Type B pancreatic cell (in vitro differentiated cells): ENCODE measurements around the gene SLC18A2. TPM values are rescaled to one million over a fixed set of nuclear protein-coding genes. Genes with fewer than 3 reads are reported as not detected.

Experiments
- DNase-seq: peaks from one replicate; pipeline ENCODE4 v3.0.0; 2021; ENCODE audit warnings: mixed read lengths; ENCODE audit not compliant: unreplicated experiment; ENCODE audit errors: extremely low spot score
- H3K27ac Mint-ChIP-seq: 2 replicates; pipeline ENCODE4 v1.8.0; 2021; ENCODE audit warnings: mild to moderate bottlenecking, mixed read lengths
- H3K27me3 Mint-ChIP-seq: 2 replicates; pipeline ENCODE4 v1.8.0; 2021; ENCODE audit warnings: mixed read lengths
- H3K36me3 Mint-ChIP-seq: 2 replicates; pipeline ENCODE4 v1.8.0; 2021; ENCODE audit warnings: mixed read lengths
- H3K4me1 Mint-ChIP-seq: one replicate; pipeline ENCODE4 v1.8.0; 2021; ENCODE audit warnings: mixed read lengths; ENCODE audit not compliant: unreplicated experiment
- H3K4me3 Mint-ChIP-seq: 2 replicates; pipeline ENCODE4 v1.8.0; 2021; ENCODE audit warnings: mild to moderate bottlenecking, mixed read lengths
- H3K9me3 Mint-ChIP-seq: 2 replicates; pipeline ENCODE4 v1.8.0; 2021; ENCODE audit warnings: mixed read lengths
- total RNA-seq: library from RNA; stranded (reverse); gene quantifications from 2 replicates; pipeline ENCODE4 v1.2.1, GENCODE V29; 2021; ENCODE audit warnings: low replicate concordance
- TF ChIP-seq, protein P1 (sequence below): fragments of 200-600 bp; sonication (generic); conservative IDR thresholded peaks from 2 replicates; pipeline ENCODE4 v1.5.0; 2021; ENCODE audit warnings: antibody characterized with exemption, mild to moderate bottlenecking

Gene SLC18A2
- total RNA-seq, 1 donor from 2014 or later = 1.8 TPM

DNA sequence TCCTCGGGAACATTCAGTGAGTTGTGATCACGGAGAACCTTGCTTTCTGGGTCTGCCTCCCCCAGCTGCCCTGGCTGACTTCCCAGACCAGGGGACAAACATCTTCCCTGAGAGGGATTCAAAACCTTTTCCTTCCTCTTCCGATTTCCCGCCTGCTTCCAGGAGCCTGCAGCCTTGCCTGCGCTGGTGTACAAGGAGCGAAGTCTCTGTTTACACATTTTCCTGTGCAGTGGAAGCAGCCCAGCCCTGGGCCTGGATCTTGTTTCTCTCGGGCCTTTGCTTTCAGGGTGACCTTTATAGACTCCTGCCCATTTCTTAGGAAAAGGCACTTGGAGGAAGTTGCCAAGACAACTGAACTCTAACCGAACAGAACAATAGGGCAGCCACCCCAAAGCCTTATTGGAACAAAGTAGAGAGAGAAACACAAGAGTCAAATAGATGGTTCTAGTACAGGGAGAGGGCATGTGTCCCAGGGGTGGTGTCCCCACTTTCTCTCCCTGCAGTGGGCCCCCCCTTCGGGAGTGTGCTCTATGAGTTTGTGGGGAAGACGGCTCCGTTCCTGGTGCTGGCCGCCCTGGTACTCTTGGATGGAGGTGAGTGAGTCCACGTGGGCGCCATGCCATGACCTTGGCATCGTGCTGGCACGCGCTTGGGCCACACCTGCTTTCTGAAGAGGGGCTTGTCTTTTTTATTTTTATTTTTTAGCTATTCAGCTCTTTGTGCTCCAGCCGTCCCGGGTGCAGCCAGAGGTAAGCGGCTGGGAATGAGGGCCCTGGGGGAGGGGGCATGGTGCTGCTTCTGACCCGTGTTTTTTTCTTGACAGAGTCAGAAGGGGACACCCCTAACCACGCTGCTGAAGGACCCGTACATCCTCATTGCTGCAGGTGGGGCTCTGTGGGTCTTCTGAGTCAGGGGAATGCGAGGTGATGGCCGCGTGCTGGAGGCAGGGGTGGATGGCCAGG is 14.1 kb downstream of the SLC18A2 start:
- TF ChIP-seq, protein P1, sequence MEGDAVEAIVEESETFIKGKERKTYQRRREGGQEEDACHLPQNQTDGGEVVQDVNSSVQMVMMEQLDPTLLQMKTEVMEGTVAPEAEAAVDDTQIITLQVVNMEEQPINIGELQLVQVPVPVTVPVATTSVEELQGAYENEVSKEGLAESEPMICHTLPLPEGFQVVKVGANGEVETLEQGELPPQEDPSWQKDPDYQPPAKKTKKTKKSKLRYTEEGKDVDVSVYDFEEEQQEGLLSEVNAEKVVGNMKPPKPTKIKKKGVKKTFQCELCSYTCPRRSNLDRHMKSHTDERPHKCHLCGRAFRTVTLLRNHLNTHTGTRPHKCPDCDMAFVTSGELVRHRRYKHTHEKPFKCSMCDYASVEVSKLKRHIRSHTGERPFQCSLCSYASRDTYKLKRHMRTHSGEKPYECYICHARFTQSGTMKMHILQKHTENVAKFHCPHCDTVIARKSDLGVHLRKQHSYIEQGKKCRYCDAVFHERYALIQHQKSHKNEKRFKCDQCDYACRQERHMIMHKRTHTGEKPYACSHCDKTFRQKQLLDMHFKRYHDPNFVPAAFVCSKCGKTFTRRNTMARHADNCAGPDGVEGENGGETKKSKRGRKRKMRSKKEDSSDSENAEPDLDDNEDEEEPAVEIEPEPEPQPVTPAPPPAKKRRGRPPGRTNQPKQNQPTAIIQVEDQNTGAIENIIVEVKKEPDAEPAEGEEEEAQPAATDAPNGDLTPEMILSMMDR = no peak
- Mint-ChIP-seq H3K9me3 (no peaks in the 10 kb centered on the region), H3K4me1 (peaks cover 36% of the 10 kb centered on the region), H3K36me3 (no peaks in the 10 kb centered on the region), H3K4me3 (no peak overlapping the region), H3K27me3 (peaks cover 32% of the 10 kb centered on the region), H3K27ac (no peak overlapping the region)
- DNase-seq = no peak

DNA sequence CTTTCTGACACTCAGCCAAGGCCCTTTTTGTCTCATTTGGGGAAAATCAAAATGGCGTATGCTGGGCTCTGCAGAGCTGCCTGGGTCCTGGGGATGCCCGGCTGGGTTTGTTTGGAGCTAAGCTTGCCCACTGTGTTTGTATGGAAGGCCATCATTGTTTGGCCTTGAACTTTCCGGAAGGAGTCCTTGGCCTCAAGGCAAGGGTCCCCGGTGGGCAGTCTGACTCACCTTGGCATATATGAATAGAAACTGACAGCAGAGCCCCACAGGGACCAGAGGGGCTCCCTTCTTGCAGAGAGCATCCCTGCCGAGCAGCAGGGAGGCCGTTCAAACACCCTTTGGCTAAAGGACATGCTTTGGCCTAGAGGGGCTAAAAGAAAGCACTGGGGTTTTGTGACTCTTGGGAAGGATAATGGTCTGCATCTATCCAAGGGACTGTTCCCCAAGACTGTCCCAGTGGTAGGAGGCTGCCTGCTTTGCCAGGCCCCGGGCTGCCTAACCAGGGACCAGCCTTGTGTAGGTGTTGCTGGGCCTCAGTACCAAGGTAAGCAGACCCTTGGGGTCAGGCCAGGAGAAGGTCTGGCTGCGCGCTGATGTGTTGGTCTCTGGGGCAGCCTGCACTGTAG is 15.0 kb downstream of the SLC18A2 start:
- Mint-ChIP-seq H3K27ac (no peak overlapping the region), H3K36me3 (no peaks in the 10 kb centered on the region), H3K4me1 (peaks cover 41% of the 10 kb centered on the region), H3K27me3 (peaks cover 35% of the 10 kb centered on the region), H3K9me3 (no peaks in the 10 kb centered on the region), H3K4me3 (no peak overlapping the region)
- TF ChIP-seq, protein P1 = no peak
- no peak for DNase-seq

DNA sequence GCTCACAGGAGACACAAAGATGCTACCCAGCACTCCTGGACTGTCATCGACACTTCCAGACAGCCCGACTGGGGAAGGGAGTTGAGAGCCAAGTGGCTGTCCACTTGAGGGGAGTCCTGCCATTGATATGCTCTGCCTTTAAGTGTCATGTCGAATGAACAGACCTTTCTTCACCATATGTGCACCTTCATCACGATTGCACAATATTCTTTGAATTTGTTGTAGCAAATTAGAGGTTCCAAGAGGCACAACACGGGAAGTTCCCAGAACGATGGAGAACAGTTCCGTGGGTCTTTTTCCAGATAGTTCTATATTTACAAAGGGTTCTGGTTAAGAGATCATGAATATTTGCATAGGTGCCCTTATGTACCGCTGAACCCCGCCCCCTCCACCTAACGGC is 16.0 kb downstream of the SLC18A2 start:
- DNase-seq = no peak
- Mint-ChIP-seq H3K27me3 (peaks cover 33% of the 10 kb centered on the region), H3K4me1 (peaks cover 34% of the 10 kb centered on the region), H3K36me3 (no peaks in the 10 kb centered on the region), H3K4me3 (no peak overlapping the region), H3K27ac (no peak overlapping the region), H3K9me3 (no peaks in the 10 kb centered on the region)
- TF ChIP-seq, protein P1 = no peak

DNA sequence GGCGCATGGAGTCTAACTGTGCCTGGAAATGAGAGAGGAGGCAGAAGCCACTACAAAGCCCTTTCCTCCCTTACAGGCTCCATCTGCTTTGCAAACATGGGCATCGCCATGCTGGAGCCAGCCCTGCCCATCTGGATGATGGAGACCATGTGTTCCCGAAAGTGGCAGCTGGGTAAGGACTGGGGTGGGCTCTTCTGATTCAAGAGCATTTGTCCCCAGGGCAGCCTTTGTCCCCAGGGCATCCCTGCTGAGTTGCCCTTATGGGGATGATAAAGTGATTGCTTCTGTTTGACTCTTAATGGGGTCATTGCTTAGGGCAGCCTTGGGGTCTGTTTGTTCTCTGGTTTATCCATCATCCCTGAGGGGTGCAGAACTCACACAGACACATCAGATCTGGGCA is 16.8 kb downstream of the SLC18A2 start:
- no peak overlapping the region for H3K27ac Mint-ChIP-seq
- H3K27me3 Mint-ChIP-seq = peaks cover 30% of the 10 kb centered on the region
- TF ChIP-seq, protein P1 = no peak
- no peaks in the 10 kb centered on the region for H3K9me3 Mint-ChIP-seq
- H3K36me3 Mint-ChIP-seq = no peaks in the 10 kb centered on the region
- no peak overlapping the region for H3K4me3 Mint-ChIP-seq
- DNase-seq = no peak
- H3K4me1 Mint-ChIP-seq = peaks cover 33% of the 10 kb centered on the region

DNA sequence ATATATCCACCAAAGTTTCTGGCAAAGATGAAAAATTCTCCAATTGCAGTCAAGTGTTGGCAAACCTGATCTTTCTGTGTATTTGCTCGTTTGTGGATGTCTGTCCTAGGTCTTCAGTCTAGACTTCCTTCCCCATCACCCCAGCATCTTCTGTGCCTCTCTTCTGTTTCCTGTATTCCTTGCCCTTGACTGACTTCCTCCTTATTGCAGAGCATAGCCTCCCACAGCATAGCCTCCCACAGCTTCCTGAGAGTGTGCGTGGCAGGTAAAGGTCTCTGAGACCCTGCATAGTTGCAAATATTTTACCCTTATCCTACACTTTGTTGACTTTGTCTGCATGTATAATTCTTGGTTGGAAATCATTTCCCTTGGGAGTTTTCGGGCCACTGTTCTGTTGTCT is 18.4 kb downstream of the SLC18A2 start:
- H3K9me3 Mint-ChIP-seq = no peaks in the 10 kb centered on the region
- H3K4me3 Mint-ChIP-seq = no peak overlapping the region
- TF ChIP-seq, protein P1 = no peak
- DNase-seq = no peak
- H3K27me3 Mint-ChIP-seq = peaks cover 22% of the 10 kb centered on the region
- no peaks in the 10 kb centered on the region for H3K36me3 Mint-ChIP-seq
- no peak overlapping the region for H3K27ac Mint-ChIP-seq
- peaks cover 28% of the 10 kb centered on the region for H3K4me1 Mint-ChIP-seq
